DOHH2 (cell line): ENCODE data around the gene SEMA5A.

ENCODE experiments used
- H3F3A ChIP-seq: fragments of 200-600 bp; sonication (generic), shearing (Covaris generic); 2 replicates; pipeline ENCODE4 v1.6.0; 2016; ENCODE audit warnings: antibody characterized with exemption, mild to moderate bottlenecking; ENCODE audit not compliant: control insufficient read depth, insufficient read depth
- H3K27ac ChIP-seq: fragments of 200-600 bp; sonication (generic); 2 replicates; pipeline ENCODE4 v1.5.1; 2014; ENCODE audit warnings: low read depth, mild to moderate bottlenecking, low read length, moderate library complexity
- H3K27me3 ChIP-seq: fragments of 200-600 bp; sonication (generic); 2 replicates; pipeline ENCODE4 v1.6.1; 2014; ENCODE audit warnings: mild to moderate bottlenecking, low read length, mixed read lengths; ENCODE audit not compliant: control insufficient read depth
- H3K36me3 ChIP-seq: fragments of 200-600 bp; sonication (generic); 2 replicates; pipeline ENCODE4 v1.6.1; 2014; ENCODE audit warnings: mild to moderate bottlenecking, low read length, moderate library complexity, mixed read lengths; ENCODE audit not compliant: control insufficient read depth
- H3K4me1 ChIP-seq: fragments of 200-600 bp; sonication (generic); 2 replicates; pipeline ENCODE4 v1.6.1; 2014; ENCODE audit warnings: mild to moderate bottlenecking, low read length, mixed read lengths; ENCODE audit not compliant: control insufficient read depth
- H3K4me2 ChIP-seq: fragments of 200-600 bp; sonication (generic); 2 replicates; pipeline ENCODE4 v1.6.0; 2014; ENCODE audit warnings: mild to moderate bottlenecking, low read length, moderate library complexity
- H3K4me3 ChIP-seq: fragments of 200-600 bp; sonication (generic); 2 replicates; pipeline ENCODE4 v1.5.1; 2014; ENCODE audit warnings: mild to moderate bottlenecking, low read length, mixed read lengths
- H3K79me2 ChIP-seq: fragments of 200-600 bp; sonication (generic); 2 replicates; pipeline ENCODE4 v1.6.1; 2014; ENCODE audit warnings: mild to moderate bottlenecking, low read length, mixed read lengths; ENCODE audit not compliant: control insufficient read depth
- H3K9me2 ChIP-seq: fragments of 200-600 bp; sonication (generic); replicated peaks from 2 replicates; pipeline ENCODE4 v1.6.1; 2014; ENCODE audit warnings: mild to moderate bottlenecking, low read length, mixed read lengths; ENCODE audit not compliant: control insufficient read depth
- H3K9me3 ChIP-seq: fragments of 200-600 bp; sonication (generic); 2 replicates; pipeline ENCODE4 v1.6.1; 2014; ENCODE audit warnings: antibody characterized with exemption, low read length, mixed read lengths; ENCODE audit not compliant: control insufficient read depth, insufficient read depth
- H4K20me1 ChIP-seq: fragments of 200-600 bp; sonication (generic); 2 replicates; pipeline ENCODE4 v1.6.0; 2014; ENCODE audit warnings: low read depth, mild to moderate bottlenecking, antibody characterized with exemption, low read length, moderate library complexity; ENCODE audit not compliant: control insufficient read depth, insufficient read depth
- CTCF ChIP-seq: fragments of 200-600 bp; sonication (generic); IDR thresholded peaks from one replicate; pipeline ENCODE4 v1.5.1; 2014; ENCODE audit warnings: antibody characterized with exemption, mild to moderate bottlenecking, low read depth, low read length; ENCODE audit not compliant: poor library complexity, severe bottlenecking
- EZH2phosphoT487 ChIP-seq: fragments of 200-600 bp; sonication (generic); IDR thresholded peaks from 2 replicates; pipeline ENCODE4 v1.6.1; 2017; ENCODE audit warnings: borderline replicate concordance, mild to moderate bottlenecking, antibody characterized with exemption, low read length, moderate library complexity, mixed read lengths

SEMA5A gene

GRCh38 chr5:9363026-9363425, 182.8 kb downstream of the SEMA5A start:
- H3K36me3 ChIP-seq: no peaks in the 10 kb centered on the region
- no peak overlapping the region for H3K4me2 ChIP-seq
- no peaks in the 10 kb centered on the region for H3K27me3 ChIP-seq
- no peaks in the 10 kb centered on the region for H3K9me3 ChIP-seq
- H3F3A ChIP-seq: no peaks in the 10 kb centered on the region
- TF ChIP-seq CTCF: no peak
- no peak for TF ChIP-seq EZH2phosphoT487
- no peaks in the 10 kb centered on the region for H3K9me2 ChIP-seq
- no peak overlapping the region for H3K27ac ChIP-seq
- no peaks in the 10 kb centered on the region for H3K79me2 ChIP-seq
- H4K20me1 ChIP-seq: no peaks in the 10 kb centered on the region
- H3K4me3 ChIP-seq: no peak overlapping the region
- H3K4me1 ChIP-seq: no peaks in the 10 kb centered on the region

GRCh38 chr5:9362600-9362999, 183.3 kb downstream of the SEMA5A start:
- no peak overlapping the region for H3K4me2 ChIP-seq
- no peaks in the 10 kb centered on the region for H3K79me2 ChIP-seq
- no peaks in the 10 kb centered on the region for H3F3A ChIP-seq
- no peaks in the 10 kb centered on the region for H3K4me1 ChIP-seq
- TF ChIP-seq EZH2phosphoT487: no peak
- TF ChIP-seq CTCF: no peak
- H3K27ac ChIP-seq: no peak overlapping the region
- no peak overlapping the region for H3K4me3 ChIP-seq
- H3K9me3 ChIP-seq: no peaks in the 10 kb centered on the region
- no peaks in the 10 kb centered on the region for H3K9me2 ChIP-seq
- H3K36me3 ChIP-seq: no peaks in the 10 kb centered on the region
- H3K27me3 ChIP-seq: no peaks in the 10 kb centered on the region
- no peaks in the 10 kb centered on the region for H4K20me1 ChIP-seq

- Histone ChIP-seq H3K27me3 (no peaks in the 10 kb centered on the region), H3K27ac (no peak overlapping the region), H3K4me1 (no peaks in the 10 kb centered on the region), H3K4me2 (no peak overlapping the region), H3K79me2 (no peaks in the 10 kb centered on the region), H3K9me3 (no peaks in the 10 kb centered on the region), H3K9me2 (no peaks in the 10 kb centered on the region), H4K20me1 (no peaks in the 10 kb centered on the region), H3F3A (no peaks in the 10 kb centered on the region), H3K36me3 (no peaks in the 10 kb centered on the region), H3K4me3 (no peak overlapping the region)
- TF ChIP-seq CTCF: peak; percentile 95
- TF ChIP-seq EZH2phosphoT487: no peak
These were observed 184.0 kb downstream of the SEMA5A start for GRCh38 chr5:9361835-9362234.
